Cardiac muscle cell (in vitro differentiated cells and primary cell): ENCODE data around the gene TMCO2. TPM values are rescaled to one million over a fixed set of nuclear protein-coding genes. Genes with fewer than 3 reads are reported as not detected.

Experiments used
- DNase-seq, 2 donors: peaks; one replicate each; pipeline versions ENCODE4 v3.0.0 to v3.0.0-alpha.2; 2010 to 2017; ENCODE audit warnings: low read depth in 1 of 2, low spot score in 1 of 2
- H3K27ac ChIP-seq: fragments of 200-600 bp; sonication (generic); 2 replicates; pipeline ENCODE4 v1.5.1; 2016
- H3K27me3 ChIP-seq: fragments of 200-600 bp; sonication (generic); 2 replicates; pipeline ENCODE4 v1.6.0; 2016; ENCODE audit warnings: control low read depth
- H3K36me3 ChIP-seq: fragments of 200-600 bp; sonication (generic); 2 replicates; pipeline ENCODE4 v1.5.1; 2016; ENCODE audit warnings: control low read depth
- H3K4me1 ChIP-seq: fragments of 200-600 bp; sonication (generic); 2 replicates; pipeline ENCODE4 v1.8.1; 2017; ENCODE audit warnings: low read depth, mild to moderate bottlenecking, mixed run types
- H3K4me3 ChIP-seq: fragments of 200-600 bp; sonication (generic); 2 replicates; pipeline ENCODE4 v1.5.1; 2016; ENCODE audit warnings: mild to moderate bottlenecking
- H3K9me3 ChIP-seq: fragments of 200-600 bp; sonication (generic); 2 replicates; pipeline ENCODE4 v1.5.1; 2017; ENCODE audit warnings: low read depth, mild to moderate bottlenecking, control low read depth
- CTCF ChIP-seq: IDR thresholded peaks from 2 replicates; pipeline ENCODE4 v1.5.1; 2012; ENCODE audit warnings: low read depth, mild to moderate bottlenecking, low read length
- polyA plus RNA-seq: library from polyadenylated mRNA; unstranded; fragments of >200 nt; fragmentation: Nextera tagmentation; extraction: Ambion mirVana; gene quantifications from 2 replicates; pipeline ENCODE4 v1.2.1, GENCODE V29; 2016
- total RNA-seq: library from RNA; depleted of rRNA; stranded (reverse); fragments of >200 nt; gene quantifications from 2 replicates; pipeline ENCODE4 v1.2.3, GENCODE V29; 2016

The TMCO2 gene
- total and polyA plus RNA-seq, 2 experiments from 2014 or later, result not detected

- Histone ChIP-seq H3K36me3 (peaks cover 51% of the 10 kb centered on the region), H3K27me3 (no peaks in the 10 kb centered on the region), H3K4me1 (no peaks in the 10 kb centered on the region), H3K27ac (no peak overlapping the region), H3K9me3 (no peaks in the 10 kb centered on the region), H3K4me3 (no peak overlapping the region)
- no peak for DNase-seq
- no peak for TF ChIP-seq CTCF
These were observed 25.0 kb downstream of the TMCO2 start for GRCh38 chr1:40272653-40273213.

DNA sequence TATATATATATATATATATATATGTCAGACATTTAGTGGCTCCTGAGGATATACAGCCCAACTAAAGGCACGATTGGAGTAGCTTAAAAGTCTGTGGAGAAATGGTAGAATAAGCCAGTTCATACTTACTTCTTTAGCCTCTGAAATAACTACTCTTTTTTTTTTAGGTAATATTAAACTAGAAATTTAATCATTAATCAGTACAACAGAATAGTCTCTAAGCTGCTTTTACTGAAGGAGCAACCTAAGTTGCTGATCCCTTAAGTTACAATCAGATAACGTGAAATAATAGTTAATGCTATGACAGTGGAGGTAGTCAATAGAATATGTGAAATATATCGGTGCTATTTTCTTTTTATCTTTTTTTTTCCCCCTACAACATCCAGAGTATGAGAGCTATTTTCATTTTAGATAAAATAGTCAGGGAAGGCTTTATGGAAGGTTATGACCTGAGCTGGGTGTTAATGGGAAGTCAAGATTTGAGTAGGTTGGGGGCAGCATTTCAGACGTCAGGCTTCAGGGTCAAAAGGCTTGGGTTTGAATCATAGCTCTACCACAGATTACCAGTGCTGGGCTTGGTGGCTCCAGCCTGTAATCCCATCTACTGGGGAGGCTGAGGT lies 25.9 kb downstream of the TMCO2 start:
- Histone ChIP-seq H3K4me3 (no peak overlapping the region), H3K9me3 (no peaks in the 10 kb centered on the region), H3K27ac (no peak overlapping the region), H3K27me3 (no peaks in the 10 kb centered on the region), H3K4me1 (no peaks in the 10 kb centered on the region), H3K36me3 (peaks cover 45% of the 10 kb centered on the region)
- TF ChIP-seq CTCF, result no peak
- DNase-seq, result no peak

DNA sequence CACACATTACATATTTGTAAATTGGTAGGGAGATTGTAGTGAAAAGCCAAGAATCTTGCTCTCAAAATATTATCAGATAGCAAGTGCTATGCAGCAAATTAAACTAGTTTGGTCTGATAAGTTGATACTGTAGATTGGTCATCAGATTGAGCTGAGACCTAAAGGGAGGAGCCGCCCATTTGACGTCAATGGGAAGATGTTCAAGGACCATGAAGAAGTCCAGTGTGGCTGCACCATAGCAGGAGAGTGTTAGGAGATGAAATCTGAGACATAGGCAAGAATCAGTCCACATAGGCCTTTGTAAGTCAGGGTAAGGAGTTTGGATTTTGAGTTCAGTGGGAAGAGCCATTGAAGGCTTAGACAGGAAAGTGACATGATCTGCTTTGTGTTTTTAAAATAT lies 26.6 kb downstream of the TMCO2 start:
- peaks cover 42% of the 10 kb centered on the region for H3K36me3 ChIP-seq
- DNase-seq, result no peak
- no peak overlapping the region for H3K27ac ChIP-seq
- H3K27me3 ChIP-seq, result no peaks in the 10 kb centered on the region
- H3K9me3 ChIP-seq, result no peaks in the 10 kb centered on the region
- no peaks in the 10 kb centered on the region for H3K4me1 ChIP-seq
- TF ChIP-seq CTCF, result no peak
- no peak overlapping the region for H3K4me3 ChIP-seq

GRCh38 chr1:40276122-40276521 lies 28.4 kb downstream of the TMCO2 start:
- no peaks in the 10 kb centered on the region for H3K9me3 ChIP-seq
- no peak for TF ChIP-seq CTCF
- H3K27me3 ChIP-seq, result no peaks in the 10 kb centered on the region
- H3K4me3 ChIP-seq, result no peak overlapping the region
- peaks cover 35% of the 10 kb centered on the region for H3K36me3 ChIP-seq
- no peak for DNase-seq
- H3K27ac ChIP-seq, result no peak overlapping the region
- no peaks in the 10 kb centered on the region for H3K4me1 ChIP-seq

GRCh38 chr1:40281853-40282252 lies 34.1 kb downstream of the TMCO2 start:
- no peak for TF ChIP-seq CTCF
- Histone ChIP-seq H3K4me1 (no peaks in the 10 kb centered on the region), H3K27me3 (no peaks in the 10 kb centered on the region), H3K27ac (no peak overlapping the region), H3K9me3 (no peaks in the 10 kb centered on the region), H3K4me3 (no peak overlapping the region), H3K36me3 (peaks cover 33% of the 10 kb centered on the region)
- no peak for DNase-seq
